NCI-H146 (cell line): ENCODE data around the gene INSC.
A peak's percentile ranks its signal among the peaks of the same experiment; 100 is the strongest.
"Not testable (repeated sequence)": the region's sequence is repeated elsewhere in the genome, so short reads cannot be mapped to it uniquely, and the experiment has no call there.

Experiments
- DNase-seq: peaks from one replicate; lab custom pipeline; 2025; lab: John Stamatoyannopoulos, UW

The INSC gene

GRCh38 chr11:15114501-15115475 lies at the start of gene INSC:
Gene INSC (plus strand): TSS chr11:15114923. CDS start chr11:15149175, 34,252 bp downstream.
- no peak for DNase-seq

GRCh38 chr11:15069751-15070150 lies 45.0 kb upstream of the INSC start:
- DNase-seq, result not testable (repeated sequence)

GRCh38 chr11:15071556-15072255 lies 43.0 kb upstream of the INSC start:
- no peak for DNase-seq

GRCh38 chr11:15072551-15073143 lies 42.1 kb upstream of the INSC start:
- DNase-seq, result no peak

- DNase-seq, result no peak
Measured at GRCh38 chr11:15073361-15074205, 41.1 kb upstream of the INSC start, which contains the start of gene CALCB. Gene CALCB (plus strand): TSS chr11:15073593. CDS start chr11:15074719, 1,126 bp downstream.

- DNase-seq, result peak; percentile 44
Measured at GRCh38 chr11:15074206-15075161, 40.2 kb upstream of the INSC start.

GRCh38 chr11:15075162-15075526 lies 39.6 kb upstream of the INSC start:
- DNase-seq, result no peak

- DNase-seq, result no peak
Measured at GRCh38 chr11:15091175-15091574, 23.5 kb upstream of the INSC start.

- DNase-seq, result no peak
Measured at GRCh38 chr11:15091625-15092024, 23.1 kb upstream of the INSC start.

GRCh38 chr11:15093432-15093831 lies 21.3 kb upstream of the INSC start:
- no peak for DNase-seq

GRCh38 chr11:15095736-15096228 lies 18.9 kb upstream of the INSC start:
- DNase-seq, result no peak

- no peak for DNase-seq
Measured at GRCh38 chr11:15097411-15097810, 17.3 kb upstream of the INSC start.

GRCh38 chr11:15099267-15099666 lies 15.5 kb upstream of the INSC start:
- no peak for DNase-seq

GRCh38 chr11:15101072-15101709 lies 13.5 kb upstream of the INSC start:
- DNase-seq, result peak; percentile 36

GRCh38 chr11:15104166-15104565 lies 10.6 kb upstream of the INSC start:
- DNase-seq, result no peak

- no peak for DNase-seq
Measured at GRCh38 chr11:15106201-15106965, 8.3 kb upstream of the INSC start.

GRCh38 chr11:15107730-15108515 lies 6.8 kb upstream of the INSC start:
- no peak for DNase-seq

GRCh38 chr11:15108592-15109130 lies 6.1 kb upstream of the INSC start:
- DNase-seq, result no peak
